Measurements from ENCODE around the gene INPP5A.
"Not testable (repeated sequence)": the region's sequence is repeated elsewhere in the genome, so short reads cannot be mapped to it uniquely, and the experiment has no call there.

Gene INPP5A

GRCh38 chr10:132728321-132728720 is 190.7 kb downstream of the INPP5A start:
- FAIRE-seq (no peak), DNase-seq (ENCODE audit: insufficient read length, low spot score) (no peak)

GRCh38 chr10:132728741-132729140 is 191.2 kb downstream of the INPP5A start:
- FAIRE-seq (no peak), DNase-seq (ENCODE audit: insufficient read length, low spot score) (no peak)

GRCh38 chr10:132729810-132730572 is 192.4 kb downstream of the INPP5A start:
- no peak for FAIRE-seq
- no peak for DNase-seq (ENCODE audit: insufficient read length, low spot score)

DNA sequence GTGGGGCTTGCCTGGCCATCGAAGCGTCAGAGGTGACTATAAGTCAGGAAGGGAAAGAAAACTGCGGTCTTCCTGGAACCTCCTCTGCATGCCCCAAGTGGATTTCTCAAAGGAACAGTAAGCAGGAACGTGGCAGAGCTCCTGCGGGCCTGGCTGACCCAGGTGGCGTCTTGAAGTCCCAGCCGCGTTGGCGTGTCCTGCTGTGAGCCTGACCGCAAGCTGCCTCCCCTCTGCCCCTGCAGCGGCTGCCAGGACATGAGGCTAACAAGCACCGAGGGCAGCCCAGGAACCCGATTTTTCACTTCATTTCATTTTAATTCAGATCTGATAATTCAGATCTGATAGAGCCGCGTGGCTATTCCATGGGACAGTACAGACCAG is 193.0 kb downstream of the INPP5A start:
- FAIRE-seq: no peak
- DNase-seq (ENCODE audit: insufficient read length, low spot score): no peak

DNA sequence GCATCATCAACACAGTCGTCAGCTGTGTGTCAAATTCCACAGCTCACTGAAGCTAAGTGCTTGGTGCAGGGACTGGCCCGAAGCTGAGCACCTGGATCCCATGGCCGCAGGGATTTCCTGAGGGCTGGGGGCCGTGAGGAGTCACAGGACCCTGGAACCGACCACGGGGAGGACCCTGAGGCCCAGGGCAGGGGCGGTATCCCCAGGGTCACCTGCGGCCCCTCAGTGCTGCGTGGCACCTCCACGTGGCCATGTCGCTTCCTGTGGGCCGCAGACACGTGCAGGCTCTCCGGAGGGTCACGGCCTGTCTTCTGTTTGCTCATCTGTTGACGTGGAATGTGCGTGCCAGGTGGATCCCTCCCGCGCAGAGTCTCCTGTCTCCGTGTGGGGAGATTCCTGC is 194.9 kb downstream of the INPP5A start:
- DNase-seq (ENCODE audit: insufficient read length, low spot score): no peak
- no peak for FAIRE-seq

GRCh38 chr10:132733926-132734325 is 196.3 kb downstream of the INPP5A start:
- FAIRE-seq (no peak), DNase-seq (ENCODE audit: insufficient read length, low spot score) (no peak)

DNA sequence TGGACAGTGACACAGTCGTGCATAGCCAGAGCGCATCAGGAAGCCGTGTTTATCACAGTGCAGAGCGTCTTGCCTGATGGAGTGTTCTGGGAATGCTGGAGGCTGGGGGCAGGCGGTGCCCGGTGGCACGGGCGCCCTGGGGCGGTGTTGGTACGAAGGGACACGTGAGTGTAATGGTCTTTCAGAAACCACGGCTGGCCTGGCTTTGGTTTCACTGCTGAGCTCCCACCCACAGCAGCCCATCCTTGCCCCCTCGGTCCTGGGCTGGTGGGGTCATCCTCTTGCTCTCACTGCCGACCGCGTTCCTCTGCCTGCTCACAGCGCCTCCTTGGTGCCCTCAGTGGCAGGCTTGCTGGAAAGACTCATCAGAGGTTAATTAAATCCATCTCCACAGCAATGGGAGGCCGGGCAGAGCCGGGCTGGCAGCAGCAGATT is 197.8 kb downstream of the INPP5A start:
- FAIRE-seq (no peak), DNase-seq (ENCODE audit: insufficient read length, low spot score) (no peak)

DNA sequence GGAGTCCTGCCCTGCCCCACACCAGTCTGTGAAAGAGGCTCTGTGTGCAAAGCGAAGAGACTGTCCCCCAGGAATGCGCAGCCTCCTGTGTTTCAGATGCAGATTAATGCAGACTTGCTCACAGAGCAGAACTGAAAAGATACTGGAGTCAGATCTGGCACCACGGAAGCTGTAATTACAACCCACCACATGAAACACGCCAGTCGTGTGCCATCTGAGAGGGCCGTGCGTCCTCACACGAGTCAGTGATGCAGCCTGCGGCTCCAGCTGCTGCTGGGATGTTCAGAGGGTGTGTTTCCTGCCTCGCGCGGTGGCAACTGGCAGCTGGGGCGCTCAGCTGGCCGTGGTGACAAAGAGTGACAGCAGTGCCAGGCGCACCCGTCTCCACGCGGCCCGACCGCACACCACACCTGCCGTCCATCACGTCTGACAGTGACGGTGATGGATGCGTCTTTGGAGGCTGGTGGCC is 198.4 kb downstream of the INPP5A start:
- DNase-seq (ENCODE audit: insufficient read length, low spot score) (no peak), FAIRE-seq (no peak)

GRCh38 chr10:132737390-132738048 is 199.9 kb downstream of the INPP5A start:
- FAIRE-seq: no peak
- DNase-seq (ENCODE audit: insufficient read length, low spot score): no peak

DNA sequence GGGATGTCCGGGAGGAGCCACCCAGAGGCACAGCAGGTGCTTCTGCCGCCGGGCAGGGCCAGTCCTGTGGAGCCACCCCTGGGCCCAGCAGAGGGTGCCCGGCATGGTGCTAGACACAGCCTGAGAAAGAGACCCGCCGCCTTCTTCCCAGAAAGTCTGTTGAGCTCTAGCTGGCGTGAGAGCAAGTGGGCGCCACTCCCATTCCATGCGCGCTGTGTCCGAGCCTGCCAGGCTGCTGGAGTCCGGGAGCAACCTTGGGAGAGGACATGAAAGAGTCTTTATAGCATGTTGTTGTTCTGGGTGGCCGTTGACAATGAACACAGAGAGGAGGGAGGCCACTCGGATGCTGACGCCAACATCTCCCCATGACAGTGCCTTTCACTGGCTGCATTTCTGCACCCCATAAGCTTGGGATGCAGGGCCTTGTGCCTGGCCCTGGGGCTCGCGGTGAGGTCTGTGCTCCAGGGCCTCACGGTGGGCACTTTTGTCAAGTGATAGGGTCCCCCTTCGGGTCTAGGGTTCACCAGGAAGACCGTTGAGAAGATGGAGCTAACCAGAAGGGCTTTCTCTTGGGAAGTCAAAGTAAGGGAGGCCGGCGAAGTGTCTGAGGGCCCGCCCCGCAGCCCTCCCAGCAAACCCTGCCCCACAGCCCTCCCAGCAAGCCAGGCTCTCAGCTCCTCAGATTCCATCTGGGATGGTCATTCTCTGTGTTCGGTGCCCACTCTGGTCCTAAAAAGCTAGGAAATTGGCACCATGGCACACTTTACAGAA is 201.1 kb downstream of the INPP5A start:
- FAIRE-seq: no peak
- DNase-seq (ENCODE audit: insufficient read length, low spot score): no peak

GRCh38 chr10:132739225-132739613 is 201.6 kb downstream of the INPP5A start:
- DNase-seq (ENCODE audit: insufficient read length, low spot score): no peak
- FAIRE-seq: no peak

- FAIRE-seq: no peak
- DNase-seq (ENCODE audit: insufficient read length, low spot score): no peak
Observed at GRCh38 chr10:132740588-132740987, 203.0 kb downstream of the INPP5A start.

DNA sequence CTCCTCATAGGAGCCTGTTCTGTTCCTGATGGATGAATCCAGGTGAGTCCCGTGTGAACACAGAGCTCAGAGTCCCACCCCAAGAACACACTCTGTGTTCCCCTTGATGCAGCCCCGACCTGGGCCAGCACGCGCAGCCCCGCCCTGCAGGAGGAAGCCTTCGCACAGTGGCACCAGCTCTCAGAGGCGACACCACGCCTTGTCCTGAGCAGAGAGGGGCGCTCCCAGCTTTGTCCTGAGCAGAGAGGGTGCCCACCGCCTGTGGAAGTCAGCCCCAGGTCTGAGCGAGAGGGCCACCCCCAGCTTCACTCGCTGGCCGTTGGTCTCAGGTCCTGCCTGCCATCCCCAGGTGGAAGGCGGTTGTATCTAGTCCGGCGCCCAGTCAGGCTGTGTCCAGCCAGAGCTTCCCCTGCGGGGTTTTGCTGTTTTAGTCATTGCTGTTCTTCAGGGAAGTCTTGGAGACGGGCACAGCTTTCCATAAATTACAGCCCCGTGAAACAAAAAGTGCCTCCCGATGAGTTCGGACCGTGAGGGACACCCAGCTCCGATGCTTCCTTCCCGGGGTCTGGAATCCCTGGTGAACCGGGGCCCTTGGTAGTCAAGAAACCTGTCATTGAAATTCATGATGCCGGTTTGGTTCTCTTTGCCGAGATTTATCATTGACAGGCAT is 204.7 kb downstream of the INPP5A start:
- FAIRE-seq (no peak), DNase-seq (ENCODE audit: insufficient read length, low spot score) (no peak)

DNA sequence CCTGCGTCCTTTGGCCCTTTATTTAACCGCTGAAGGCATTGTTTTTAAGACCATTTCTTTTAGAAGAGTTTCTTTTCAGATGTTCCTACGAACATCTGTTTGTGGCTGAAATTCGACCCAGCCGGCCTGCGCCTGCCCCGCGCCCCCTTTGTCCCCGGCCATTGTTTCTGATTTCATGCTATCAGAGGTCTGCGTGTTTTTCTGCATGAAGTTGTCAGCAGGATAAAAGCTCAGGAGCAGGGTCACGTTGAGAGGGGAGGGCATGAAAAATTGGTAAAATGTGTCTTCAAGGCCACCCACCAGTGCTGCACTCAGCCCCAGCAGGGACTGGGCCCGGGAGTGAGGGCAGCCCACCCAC is 205.2 kb downstream of the INPP5A start:
- no peak for FAIRE-seq
- no peak for DNase-seq (ENCODE audit: insufficient read length, low spot score)

GRCh38 chr10:132743196-132743924 is 205.8 kb downstream of the INPP5A start:
- DNase-seq (ENCODE audit: insufficient read length, low spot score); FAIRE-seq: not testable (repeated sequence)

DNA sequence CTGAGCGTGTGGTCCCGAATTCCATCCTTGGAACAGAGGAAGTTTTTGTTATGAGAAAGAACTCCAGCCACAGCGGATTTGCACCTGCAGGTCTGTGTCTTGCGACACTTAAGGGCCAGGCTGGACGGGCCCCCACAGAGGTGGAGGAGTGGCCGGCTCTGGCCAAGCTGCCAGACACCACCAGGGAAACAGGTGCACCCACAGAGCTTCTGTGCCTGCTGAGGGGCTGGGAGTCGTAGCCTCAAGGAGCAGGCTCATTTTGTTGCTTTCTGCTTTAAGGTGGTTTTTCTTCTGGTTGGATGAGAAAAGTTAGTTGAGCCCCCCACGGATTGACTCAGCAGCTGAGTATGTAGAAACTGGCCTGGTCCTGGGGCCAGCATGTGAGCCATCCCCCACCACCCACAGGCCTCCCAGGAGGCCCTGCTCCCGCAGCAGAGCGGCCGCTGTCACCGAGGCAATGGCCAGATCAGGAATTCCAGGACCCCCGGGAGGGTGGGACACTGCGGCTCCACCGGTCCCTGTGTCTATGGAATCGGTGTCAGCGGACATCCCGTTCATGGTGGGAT is 206.4 kb downstream of the INPP5A start:
- FAIRE-seq (no peak), DNase-seq (ENCODE audit: insufficient read length, low spot score) (no peak)

- DNase-seq (ENCODE audit: insufficient read length, low spot score) (no peak), FAIRE-seq (no peak)
Observed at GRCh38 chr10:132744839-132745238, 207.3 kb downstream of the INPP5A start.

DNA sequence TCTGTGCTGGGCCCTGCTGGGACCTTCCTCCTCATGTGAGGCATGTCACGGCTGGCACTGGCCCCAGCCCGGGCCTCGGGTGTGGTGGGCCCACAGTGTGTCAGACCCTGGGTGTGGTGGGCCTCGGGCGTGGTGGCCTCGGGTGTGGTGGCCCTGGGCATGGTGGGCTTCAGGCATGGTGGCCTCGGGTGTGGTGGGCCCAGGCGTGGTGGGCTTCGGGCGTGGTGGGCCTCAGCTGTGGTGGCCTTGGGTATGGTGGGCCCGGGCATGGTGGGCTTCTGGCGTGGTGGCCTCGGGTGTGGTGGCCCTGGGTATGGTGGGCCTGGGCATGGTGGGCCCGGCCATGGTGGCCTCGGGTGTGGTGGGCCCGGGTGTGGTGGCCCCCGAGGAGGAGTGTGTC is 207.9 kb downstream of the INPP5A start:
- no peak for FAIRE-seq
- DNase-seq (ENCODE audit: insufficient read length, low spot score): no peak

DNA sequence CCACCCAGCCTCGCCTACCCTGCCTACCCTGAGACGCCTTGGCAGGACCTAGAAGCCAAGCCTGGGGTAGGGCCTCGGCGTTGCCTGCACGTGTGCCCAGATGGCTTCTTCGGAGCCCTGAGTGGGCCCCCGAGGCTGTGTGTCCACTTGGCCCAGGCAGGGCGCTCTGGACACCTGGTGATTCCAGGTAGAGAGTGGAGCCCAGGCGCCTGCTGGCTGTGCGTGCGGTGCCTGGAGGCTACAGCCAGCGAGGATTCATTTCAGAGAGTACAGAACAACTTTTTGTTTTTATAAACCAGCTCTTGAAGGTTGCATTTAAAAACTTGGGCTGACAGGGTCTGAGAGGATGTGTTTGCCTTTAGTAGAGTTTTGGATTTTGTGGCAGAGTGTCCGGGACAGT is 208.4 kb downstream of the INPP5A start:
- FAIRE-seq (no peak), DNase-seq (ENCODE audit: insufficient read length, low spot score) (no peak)

DNA sequence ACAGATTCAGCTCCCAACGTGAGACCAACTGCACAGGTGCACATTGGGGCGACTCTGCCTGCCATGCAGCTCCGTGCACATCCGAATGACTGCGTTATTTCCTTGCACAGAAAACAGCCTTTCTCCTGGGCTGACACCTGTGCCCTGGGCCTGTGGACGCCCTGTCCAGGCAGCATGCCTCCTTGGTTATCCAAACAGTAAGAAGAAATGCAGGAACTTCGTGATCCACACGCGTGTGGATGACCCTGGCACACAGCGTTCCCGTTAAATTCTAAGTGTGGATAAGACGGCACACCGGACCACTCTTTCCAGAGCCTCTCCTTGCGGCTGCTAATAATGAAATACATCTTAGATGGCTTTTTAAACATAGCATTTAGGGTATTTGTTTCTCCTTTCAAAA is 208.8 kb downstream of the INPP5A start:
- DNase-seq (ENCODE audit: insufficient read length, low spot score): no peak

More for the DNA sequence above, 208.8 kb downstream of the INPP5A start:
- no peak for FAIRE-seq

All from HTR-8/SVneo (cell line).